Cardiac muscle cell (in vitro differentiated cells and primary cell): ENCODE data around the gene ABI3BP. TPM values are rescaled to one million over a fixed set of nuclear protein-coding genes. Genes with fewer than 3 reads are reported as not detected.

Experiments
- DNase-seq, 2 donors: peaks; one replicate each; pipeline versions ENCODE4 v3.0.0 to v3.0.0-alpha.2; 2010 to 2017; ENCODE audit warnings: low read depth in 1 of 2, low spot score in 1 of 2
- H3K27ac ChIP-seq: fragments of 200-600 bp; sonication (generic); 2 replicates; pipeline ENCODE4 v1.5.1; 2016
- H3K27me3 ChIP-seq: fragments of 200-600 bp; sonication (generic); 2 replicates; pipeline ENCODE4 v1.6.0; 2016; ENCODE audit warnings: control low read depth
- H3K36me3 ChIP-seq: fragments of 200-600 bp; sonication (generic); 2 replicates; pipeline ENCODE4 v1.5.1; 2016; ENCODE audit warnings: control low read depth
- H3K4me1 ChIP-seq: fragments of 200-600 bp; sonication (generic); 2 replicates; pipeline ENCODE4 v1.8.1; 2017; ENCODE audit warnings: low read depth, mild to moderate bottlenecking, mixed run types
- H3K4me3 ChIP-seq: fragments of 200-600 bp; sonication (generic); 2 replicates; pipeline ENCODE4 v1.5.1; 2016; ENCODE audit warnings: mild to moderate bottlenecking
- H3K9me3 ChIP-seq: fragments of 200-600 bp; sonication (generic); 2 replicates; pipeline ENCODE4 v1.5.1; 2017; ENCODE audit warnings: low read depth, mild to moderate bottlenecking, control low read depth
- polyA plus RNA-seq: library from polyadenylated mRNA; unstranded; fragments of >200 nt; fragmentation: Nextera tagmentation; extraction: Ambion mirVana; gene quantifications from 2 replicates; pipeline ENCODE4 v1.2.1, GENCODE V29; 2016
- total RNA-seq: library from RNA; depleted of rRNA; stranded (reverse); fragments of >200 nt; gene quantifications from 2 replicates; pipeline ENCODE4 v1.2.3, GENCODE V29; 2016
- TF ChIP-seq, protein P1 (sequence below): IDR thresholded peaks from 2 replicates; pipeline ENCODE4 v1.5.1; 2012; ENCODE audit warnings: low read depth, mild to moderate bottlenecking, low read length

ABI3BP gene
- total and polyA plus RNA-seq, 2 experiments from 2014 or later: 0.54 to 0.92 TPM

- H3K27ac ChIP-seq: no peak overlapping the region
- no peak overlapping the region for H3K4me3 ChIP-seq
- H3K4me1 ChIP-seq: no peaks in the 10 kb centered on the region
- DNase-seq: peak in 1 of 2 donors; percentile 82
- no peaks in the 10 kb centered on the region for H3K9me3 ChIP-seq
- TF ChIP-seq, protein P1, sequence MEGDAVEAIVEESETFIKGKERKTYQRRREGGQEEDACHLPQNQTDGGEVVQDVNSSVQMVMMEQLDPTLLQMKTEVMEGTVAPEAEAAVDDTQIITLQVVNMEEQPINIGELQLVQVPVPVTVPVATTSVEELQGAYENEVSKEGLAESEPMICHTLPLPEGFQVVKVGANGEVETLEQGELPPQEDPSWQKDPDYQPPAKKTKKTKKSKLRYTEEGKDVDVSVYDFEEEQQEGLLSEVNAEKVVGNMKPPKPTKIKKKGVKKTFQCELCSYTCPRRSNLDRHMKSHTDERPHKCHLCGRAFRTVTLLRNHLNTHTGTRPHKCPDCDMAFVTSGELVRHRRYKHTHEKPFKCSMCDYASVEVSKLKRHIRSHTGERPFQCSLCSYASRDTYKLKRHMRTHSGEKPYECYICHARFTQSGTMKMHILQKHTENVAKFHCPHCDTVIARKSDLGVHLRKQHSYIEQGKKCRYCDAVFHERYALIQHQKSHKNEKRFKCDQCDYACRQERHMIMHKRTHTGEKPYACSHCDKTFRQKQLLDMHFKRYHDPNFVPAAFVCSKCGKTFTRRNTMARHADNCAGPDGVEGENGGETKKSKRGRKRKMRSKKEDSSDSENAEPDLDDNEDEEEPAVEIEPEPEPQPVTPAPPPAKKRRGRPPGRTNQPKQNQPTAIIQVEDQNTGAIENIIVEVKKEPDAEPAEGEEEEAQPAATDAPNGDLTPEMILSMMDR: no peak
- H3K27me3 ChIP-seq: no peaks in the 10 kb centered on the region
- H3K36me3 ChIP-seq: no peaks in the 10 kb centered on the region
Observed at GRCh38 chr3:100928638-100929428, 64.4 kb downstream of the ABI3BP start.

GRCh38 chr3:100927775-100928174, 65.4 kb downstream of the ABI3BP start:
- Histone ChIP-seq H3K36me3 (no peaks in the 10 kb centered on the region), H3K27ac (no peak overlapping the region), H3K27me3 (no peaks in the 10 kb centered on the region), H3K4me1 (no peaks in the 10 kb centered on the region), H3K4me3 (no peak overlapping the region), H3K9me3 (no peaks in the 10 kb centered on the region)
- no peak for DNase-seq
- TF ChIP-seq, protein P1: no peak

- peak in 1 of 2 donors; percentile 46 for DNase-seq
- TF ChIP-seq, protein P1: no peak
- no peaks in the 10 kb centered on the region for H3K27me3 ChIP-seq
- H3K4me1 ChIP-seq: no peaks in the 10 kb centered on the region
- H3K36me3 ChIP-seq: no peaks in the 10 kb centered on the region
- H3K4me3 ChIP-seq: no peak overlapping the region
- no peak overlapping the region for H3K27ac ChIP-seq
- H3K9me3 ChIP-seq: no peaks in the 10 kb centered on the region
Observed at GRCh38 chr3:100915706-100916495, 77.3 kb downstream of the ABI3BP start.

DNA sequence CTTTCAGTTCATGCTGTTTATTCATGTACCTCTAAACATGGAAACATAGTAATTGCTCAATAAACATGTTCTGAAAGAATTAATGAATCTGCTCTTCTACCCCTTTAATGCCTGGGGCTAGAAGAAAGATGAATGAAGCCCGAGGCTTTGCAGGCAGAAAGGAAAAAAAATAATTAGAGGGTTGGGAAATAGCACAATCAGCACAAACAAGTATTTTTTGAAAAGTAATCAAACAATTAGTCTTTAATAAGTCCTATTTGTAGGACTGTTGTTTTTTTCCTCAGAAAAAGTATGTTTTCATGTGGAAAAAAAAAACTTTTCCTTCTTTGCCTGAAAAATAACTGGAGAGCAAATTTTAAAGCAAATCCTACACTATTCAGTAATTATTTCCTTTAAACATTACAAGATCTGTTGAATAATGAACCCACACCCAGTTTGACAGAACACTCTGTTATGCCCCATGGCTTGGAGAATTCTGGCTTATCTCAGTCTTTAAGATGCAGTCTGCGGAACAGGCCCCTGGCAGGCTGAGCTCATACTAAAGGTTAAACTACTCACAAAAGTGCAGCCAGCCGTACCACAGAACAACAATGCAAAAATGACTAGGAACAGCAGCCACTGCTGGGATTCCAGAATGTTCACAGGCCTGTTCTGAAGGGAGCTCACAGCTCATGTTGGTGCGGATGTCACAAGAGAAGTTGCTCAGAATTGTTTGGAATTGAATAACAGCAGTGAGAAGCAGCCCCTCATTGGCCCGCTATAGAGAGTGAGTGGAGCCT, 79.2 kb downstream of the ABI3BP start:
- no peak overlapping the region for H3K27ac ChIP-seq
- no peaks in the 10 kb centered on the region for H3K9me3 ChIP-seq
- H3K4me1 ChIP-seq: no peaks in the 10 kb centered on the region
- H3K4me3 ChIP-seq: no peak overlapping the region
- TF ChIP-seq, protein P1: no peak
- H3K27me3 ChIP-seq: no peaks in the 10 kb centered on the region
- H3K36me3 ChIP-seq: no peaks in the 10 kb centered on the region
- DNase-seq: peak; percentile 5 to 64

DNA sequence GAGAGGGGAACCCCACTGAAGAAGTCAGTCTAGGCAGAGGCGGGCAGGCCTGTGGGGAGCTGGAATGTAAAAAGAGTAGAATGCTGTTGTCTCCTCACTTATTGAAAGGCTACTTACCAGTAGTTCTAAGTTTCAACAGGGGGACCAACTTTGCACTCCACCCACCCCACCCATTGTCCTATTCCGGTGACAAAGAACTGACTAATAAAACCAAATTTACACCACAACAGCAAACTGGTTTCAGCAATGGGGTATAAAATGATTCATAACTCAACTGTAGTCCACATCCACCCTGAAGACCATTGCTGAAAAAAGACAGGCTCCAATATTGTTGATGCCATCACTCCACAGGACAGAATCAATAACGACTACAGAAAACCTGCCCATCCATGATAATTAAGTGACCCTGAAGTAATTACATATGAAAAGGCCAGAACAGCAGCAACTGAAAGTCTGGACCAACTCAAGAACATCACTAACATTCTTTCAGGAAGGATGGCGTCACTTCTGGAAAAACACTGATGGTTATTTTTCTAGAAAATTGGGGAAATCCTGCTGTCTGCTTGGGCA, 80.2 kb downstream of the ABI3BP start:
- H3K27ac ChIP-seq: no peak overlapping the region
- no peaks in the 10 kb centered on the region for H3K4me1 ChIP-seq
- no peaks in the 10 kb centered on the region for H3K9me3 ChIP-seq
- no peak overlapping the region for H3K4me3 ChIP-seq
- H3K27me3 ChIP-seq: no peaks in the 10 kb centered on the region
- no peaks in the 10 kb centered on the region for H3K36me3 ChIP-seq
- no peak for DNase-seq
- TF ChIP-seq, protein P1: no peak
